ENCODE results near the gene GNB5. TPM values are rescaled to one million over a fixed set of nuclear protein-coding genes. Genes with fewer than 3 reads are reported as not detected.

The GNB5 gene
- total RNA-seq, 2 donors from 2014 or later = 19.1 to 20.7 TPM

GRCh38 chr15:52228921-52229320 is 37.7 kb upstream of the GNB5 start:
- H3K4me3 ChIP-seq (ENCODE audit: low read length) = no peak overlapping the region
- no peak for TF ChIP-seq CTCF (conservative IDR thresholded peaks at IDR 0.05)
- WGBS, 2 experiments (ENCODE audit: insufficient coverage in 1 of 2, insufficient read length in 1 of 2) = 76 to 83% methylated on average over 8 of the region's 8 CpGs
- no peak overlapping the region for H3K9ac ChIP-seq (ENCODE audit: extremely low read depth, low read length, poor library complexity, severe bottlenecking)
- Mint-ChIP-seq H3K27me3 (ENCODE audit: insufficient read depth) (no peaks in the 10 kb centered on the region), H3K27ac (no peak overlapping the region), H3K36me3 (ENCODE audit: low read depth) (peaks cover 13% of the 10 kb centered on the region), H3K4me3 (no peak overlapping the region), H3K4me1 (peaks cover 19% of the 10 kb centered on the region), H3K9me3 (no peaks in the 10 kb centered on the region)
- peaks cover 8% of the 10 kb centered on the region for H3K36me3 ChIP-seq (ENCODE audit: control insufficient read depth, insufficient read depth, low read length)
- no peaks in the 10 kb centered on the region for H3K9me3 ChIP-seq (ENCODE audit: control insufficient read depth, low read length)
- no peak overlapping the region for H3K27ac ChIP-seq (ENCODE audit: low read depth, low read length)
- H3K27me3 ChIP-seq (ENCODE audit: control insufficient read depth, insufficient read depth, low read length, poor library complexity, severe bottlenecking) = no peaks in the 10 kb centered on the region
- peaks cover 7% of the 10 kb centered on the region for H3K4me1 ChIP-seq (ENCODE audit: control insufficient read depth, insufficient read depth, low read length)
- DNase-seq = peak; percentile 85

GRCh38 chr15:52227456-52227855 is 36.3 kb upstream of the GNB5 start:
- no peak overlapping the region for H3K4me3 Mint-ChIP-seq
- Histone ChIP-seq H3K9me3 (ENCODE audit: control insufficient read depth, low read length) (no peaks in the 10 kb centered on the region), H3K4me1 (ENCODE audit: control insufficient read depth, insufficient read depth, low read length) (peaks cover 7% of the 10 kb centered on the region), H3K36me3 (ENCODE audit: control insufficient read depth, insufficient read depth, low read length) (peaks cover 4% of the 10 kb centered on the region), H3K4me3 (ENCODE audit: low read length) (no peak overlapping the region), H3K9ac (ENCODE audit: extremely low read depth, low read length, poor library complexity, severe bottlenecking) (no peak overlapping the region), H3K27ac (ENCODE audit: low read depth, low read length) (no peak overlapping the region), H3K27me3 (ENCODE audit: control insufficient read depth, insufficient read depth, low read length, poor library complexity, severe bottlenecking) (no peaks in the 10 kb centered on the region)
- no peaks in the 10 kb centered on the region for H3K9me3 Mint-ChIP-seq
- DNase-seq = peak; percentile 90
- peaks cover 17% of the 10 kb centered on the region for H3K4me1 Mint-ChIP-seq
- peak overlapping the region; percentile 80 for H3K27ac Mint-ChIP-seq
- peak; percentile 81 for TF ChIP-seq CTCF (conservative IDR thresholded peaks at IDR 0.05)
- peaks cover 20% of the 10 kb centered on the region for H3K36me3 Mint-ChIP-seq (ENCODE audit: low read depth)
- 44 to 59% methylated on average over 4 to 5 of the region's 5 CpGs for WGBS, 2 experiments (ENCODE audit: insufficient coverage in 1 of 2, insufficient read length in 1 of 2)
- no peaks in the 10 kb centered on the region for H3K27me3 Mint-ChIP-seq (ENCODE audit: insufficient read depth)

GRCh38 chr15:52225230-52225629 is 34.0 kb upstream of the GNB5 start:
- no peaks in the 10 kb centered on the region for H3K27me3 ChIP-seq (ENCODE audit: control insufficient read depth, insufficient read depth, low read length, poor library complexity, severe bottlenecking)
- H3K27ac Mint-ChIP-seq = no peak overlapping the region
- H3K36me3 ChIP-seq (ENCODE audit: control insufficient read depth, insufficient read depth, low read length) = peaks cover 4% of the 10 kb centered on the region

More at GRCh38 chr15:52225230-52225629, 34.0 kb upstream of the GNB5 start:
- H3K27ac ChIP-seq (ENCODE audit: low read depth, low read length) = no peak overlapping the region
- Mint-ChIP-seq H3K4me1 (peaks cover 5% of the 10 kb centered on the region), H3K9me3 (no peaks in the 10 kb centered on the region), H3K27me3 (ENCODE audit: insufficient read depth) (no peaks in the 10 kb centered on the region), H3K4me3 (no peak overlapping the region), H3K36me3 (ENCODE audit: low read depth) (peaks cover 28% of the 10 kb centered on the region)
- no peak overlapping the region for H3K4me3 ChIP-seq (ENCODE audit: low read length)
- DNase-seq = no peak
- peaks cover 5% of the 10 kb centered on the region for H3K4me1 ChIP-seq (ENCODE audit: control insufficient read depth, insufficient read depth, low read length)
- no peak overlapping the region for H3K9ac ChIP-seq (ENCODE audit: extremely low read depth, low read length, poor library complexity, severe bottlenecking)
- 96% methylated on average over 8 of the region's 8 CpGs for WGBS, 2 experiments (ENCODE audit: insufficient coverage in 1 of 2, insufficient read length in 1 of 2)
- TF ChIP-seq CTCF (conservative IDR thresholded peaks at IDR 0.05) = no peak
- H3K9me3 ChIP-seq (ENCODE audit: control insufficient read depth, low read length) = no peaks in the 10 kb centered on the region
